ENCODE results near the gene MAT2A.

GRCh38 chr2:85589181-85589580 lies 50.2 kb downstream of the MAT2A start:
- no peak for TF ChIP-seq EZH2 (IDR thresholded peaks at IDR 0.05; ENCODE audit: borderline replicate concordance, insufficient read depth, low read depth, low read length, poor library complexity, severe bottlenecking)
- TF ChIP-seq, protein P1, sequence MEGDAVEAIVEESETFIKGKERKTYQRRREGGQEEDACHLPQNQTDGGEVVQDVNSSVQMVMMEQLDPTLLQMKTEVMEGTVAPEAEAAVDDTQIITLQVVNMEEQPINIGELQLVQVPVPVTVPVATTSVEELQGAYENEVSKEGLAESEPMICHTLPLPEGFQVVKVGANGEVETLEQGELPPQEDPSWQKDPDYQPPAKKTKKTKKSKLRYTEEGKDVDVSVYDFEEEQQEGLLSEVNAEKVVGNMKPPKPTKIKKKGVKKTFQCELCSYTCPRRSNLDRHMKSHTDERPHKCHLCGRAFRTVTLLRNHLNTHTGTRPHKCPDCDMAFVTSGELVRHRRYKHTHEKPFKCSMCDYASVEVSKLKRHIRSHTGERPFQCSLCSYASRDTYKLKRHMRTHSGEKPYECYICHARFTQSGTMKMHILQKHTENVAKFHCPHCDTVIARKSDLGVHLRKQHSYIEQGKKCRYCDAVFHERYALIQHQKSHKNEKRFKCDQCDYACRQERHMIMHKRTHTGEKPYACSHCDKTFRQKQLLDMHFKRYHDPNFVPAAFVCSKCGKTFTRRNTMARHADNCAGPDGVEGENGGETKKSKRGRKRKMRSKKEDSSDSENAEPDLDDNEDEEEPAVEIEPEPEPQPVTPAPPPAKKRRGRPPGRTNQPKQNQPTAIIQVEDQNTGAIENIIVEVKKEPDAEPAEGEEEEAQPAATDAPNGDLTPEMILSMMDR (IDR thresholded peaks at IDR 0.05) = no peak

Measured in B cell (primary cell).